Caki2 (cell line): ENCODE results near the gene PKD2. TPM values are rescaled to one million over a fixed set of nuclear protein-coding genes. Genes with fewer than 3 reads are reported as not detected.
A peak's percentile ranks its signal among the peaks of the same experiment; 100 is the strongest.
"Not testable (repeated sequence)": the region's sequence is repeated elsewhere in the genome, so short reads cannot be mapped to it uniquely, and the experiment has no call there.

Experiments used
- DNase-seq: peaks from one replicate; pipeline ENCODE4 v3.0.0-alpha.2; 2015; ENCODE audit warnings: low read depth
- in situ Hi-C: cut with HindIII; loops from 2 replicates; pipeline ENCODE4 v1.10.0; 2016; ENCODE audit warnings: low sequenced_read_pairs, low pct_unique_long_range_greater_than_20kb, mixed read lengths
- total RNA-seq: library from RNA; depleted of rRNA; stranded (reverse); fragments of >200 nt; shearing (Covaris generic); gene quantifications from 2 replicates; pipeline ENCODE4 v1.2.3, GENCODE V29; 2014; ENCODE audit warnings: low replicate concordance

PKD2 gene
- total RNA-seq, 1 experiment from 2014 or later = 38.8 TPM

DNA sequence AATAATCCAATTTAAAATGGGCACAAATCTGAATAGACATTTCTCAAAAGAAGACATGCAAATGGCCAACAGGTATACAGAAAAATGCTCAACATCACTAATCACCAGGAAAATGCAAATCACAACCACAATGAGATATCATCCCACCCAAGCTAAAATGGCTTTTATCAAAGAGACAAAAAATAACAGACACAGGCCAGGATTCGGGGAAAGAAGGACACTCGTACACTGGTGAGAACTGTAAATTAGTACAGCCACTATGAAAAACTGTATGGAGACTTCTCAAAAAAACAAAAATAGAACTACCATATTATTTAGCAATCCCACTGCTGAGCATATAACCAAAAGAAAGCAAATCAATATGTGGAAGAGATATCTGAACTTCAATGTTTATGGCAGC is 23.4 kb upstream of the PKD2 start:
- peak; percentile 74 for DNase-seq
- in situ Hi-C loops = no loop called here

DNA sequence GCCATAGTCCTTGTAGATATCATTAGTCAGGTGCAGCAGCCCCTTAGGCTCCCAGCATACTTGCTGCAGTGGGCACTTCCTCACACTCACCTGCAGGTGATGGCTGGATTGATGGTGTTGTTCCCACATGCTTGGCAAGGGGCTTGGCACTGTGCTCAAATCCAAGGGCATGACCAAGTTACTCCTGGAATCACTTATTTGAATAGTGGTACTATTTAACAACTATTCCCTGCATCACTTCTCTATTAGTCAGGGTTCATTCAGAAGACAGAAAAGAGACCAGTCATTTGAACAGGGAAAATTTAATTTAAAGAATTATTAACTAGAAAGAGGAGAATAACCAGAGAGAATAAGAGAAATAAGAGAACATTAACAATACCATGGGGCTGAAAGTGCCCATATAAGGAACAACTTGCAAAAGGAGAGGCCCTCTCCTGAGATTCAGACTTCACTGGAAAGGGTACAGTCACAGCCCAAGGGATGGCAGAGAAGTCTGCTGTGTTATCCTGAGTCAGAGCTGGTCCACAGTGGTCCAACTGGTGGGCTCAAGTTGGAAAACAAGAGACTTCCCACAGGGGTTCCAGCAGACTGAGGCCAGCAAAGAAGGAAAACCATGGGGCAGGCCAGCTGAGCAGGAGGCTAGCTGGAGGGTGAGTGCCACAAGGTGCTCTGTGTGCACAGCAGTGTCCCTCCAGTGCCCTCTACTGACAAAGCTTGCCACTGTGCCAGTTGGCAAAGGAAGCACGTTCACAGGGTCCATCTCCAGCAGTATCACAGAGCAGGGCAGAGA is 22.1 kb upstream of the PKD2 start:
- in situ Hi-C loops = no loop called here

DNA sequence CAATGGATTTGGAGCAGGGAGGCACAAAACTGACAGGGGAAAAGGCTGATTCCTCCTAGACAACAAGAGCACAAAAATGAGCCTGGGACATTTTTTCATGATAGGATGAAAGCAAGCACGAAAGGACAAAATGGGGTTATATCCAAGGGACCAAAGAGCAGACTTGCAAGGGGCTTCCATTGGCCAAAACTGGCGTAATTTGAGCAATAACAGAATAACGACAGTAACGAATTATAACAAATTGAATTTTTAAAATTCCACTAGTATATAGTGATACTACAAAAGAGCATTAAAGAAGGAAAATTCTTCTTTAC is 21.6 kb upstream of the PKD2 start:
- no peak for DNase-seq
- in situ Hi-C loops = no loop called here

More for the DNA sequence above, 22.1 kb upstream of the PKD2 start:
- DNase-seq = peak; percentile 96

DNA sequence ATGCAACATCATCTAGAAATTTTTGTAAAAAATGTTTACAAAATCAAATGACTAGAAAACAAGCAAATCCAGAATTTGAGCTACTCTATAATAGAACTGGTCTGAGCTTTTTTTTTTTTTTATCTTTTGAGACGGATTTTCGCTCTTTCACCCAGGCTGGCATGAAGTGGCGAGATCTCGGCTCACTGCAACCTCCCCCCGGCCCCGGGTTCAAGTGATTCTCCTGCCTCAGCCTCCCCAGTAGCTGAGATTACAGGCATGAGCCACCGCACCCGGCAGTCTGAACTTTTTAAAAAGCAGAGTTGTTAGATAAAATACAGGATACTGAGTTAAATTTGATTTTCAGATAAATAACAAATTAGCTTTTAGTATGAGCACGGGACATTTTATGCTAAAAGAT is 20.9 kb upstream of the PKD2 start:
- no peak for DNase-seq
- in situ Hi-C loops = no loop called here

DNA sequence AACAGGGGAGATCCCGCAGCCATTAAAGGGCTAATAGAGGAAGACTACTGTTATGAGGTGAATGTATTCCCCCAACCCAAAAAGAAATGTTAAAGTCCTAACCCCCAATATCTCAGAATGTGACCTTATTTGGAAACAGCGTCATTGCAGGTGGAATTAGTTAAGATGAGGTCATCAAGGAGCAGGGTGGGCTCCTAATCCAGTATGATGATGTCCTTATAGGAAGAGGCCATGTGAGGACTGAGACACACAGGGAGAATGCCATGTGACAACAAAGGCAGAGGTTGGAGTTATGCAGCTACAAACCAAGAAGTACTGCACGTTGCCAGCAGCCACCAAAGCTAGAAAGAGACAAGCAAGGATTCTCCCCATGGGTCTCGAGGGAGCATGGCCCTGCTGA is 17.7 kb upstream of the PKD2 start:
- in situ Hi-C loops = no loop called here
- no peak for DNase-seq

DNA sequence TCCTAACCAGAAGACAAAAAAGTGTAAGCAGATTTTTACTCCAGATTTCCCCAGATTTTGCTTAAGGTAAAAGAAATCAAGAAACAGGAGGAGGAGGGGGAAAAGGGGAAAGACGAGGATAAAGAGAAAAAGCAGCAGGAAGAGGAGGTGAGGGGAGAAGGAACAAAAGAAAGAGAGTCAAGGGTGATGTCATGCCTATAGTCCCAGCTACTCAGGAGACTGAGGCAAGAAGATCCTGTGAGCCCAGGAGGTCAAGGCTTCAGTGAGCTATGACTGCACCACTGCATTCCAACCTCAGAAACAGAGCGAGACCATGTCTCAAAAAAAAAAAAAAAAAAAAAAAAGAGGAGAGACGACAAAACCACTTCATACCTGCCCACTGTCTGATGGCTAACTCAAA is 12.0 kb upstream of the PKD2 start:
- no peak for DNase-seq
- in situ Hi-C loops = no loop called here

DNA sequence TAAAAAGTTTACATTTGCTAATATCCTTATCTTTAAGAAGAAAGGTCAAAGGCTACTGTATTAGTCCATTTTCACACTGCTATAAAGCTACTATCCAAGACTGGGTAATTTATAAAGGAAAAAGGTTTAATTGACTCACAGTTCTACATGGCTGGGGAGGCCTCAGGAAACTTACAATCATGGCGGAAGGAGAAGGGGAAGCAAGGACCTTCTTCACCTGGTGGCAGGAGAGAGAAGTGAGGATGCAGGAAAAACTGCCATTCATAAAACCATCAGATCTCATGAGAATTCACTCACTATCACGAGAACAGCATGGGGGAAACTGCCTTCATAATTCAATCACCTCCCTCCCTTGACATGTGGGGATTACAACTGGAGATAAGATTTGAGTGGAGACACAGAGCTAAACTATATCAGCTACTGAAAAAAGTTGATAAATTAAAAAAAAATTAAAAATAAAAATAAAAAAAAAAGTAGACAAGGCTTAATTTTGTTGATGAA is 8.2 kb upstream of the PKD2 start:
- DNase-seq, in situ Hi-C loops: not testable (repeated sequence)

DNA sequence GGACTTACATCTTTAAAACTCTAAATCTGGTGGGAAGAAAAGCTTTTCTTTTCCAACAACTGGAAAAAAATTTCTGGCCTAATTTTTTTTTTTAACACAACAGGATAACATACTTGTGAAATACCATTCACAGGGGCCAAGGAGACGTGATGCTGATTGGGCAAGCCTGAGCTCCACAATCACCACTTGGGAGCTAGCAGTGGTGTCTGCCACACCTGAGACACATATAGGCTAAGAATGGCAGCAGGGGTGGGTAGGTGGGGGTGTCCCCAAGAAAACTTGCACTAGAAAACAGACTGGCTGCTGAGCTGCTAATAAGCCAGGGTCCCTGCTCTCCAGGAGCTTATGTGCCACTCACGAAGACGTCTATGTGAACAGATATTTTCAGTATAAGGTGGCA is 5.6 kb upstream of the PKD2 start:
- no peak for DNase-seq
- in situ Hi-C loops = no loop called here

DNA sequence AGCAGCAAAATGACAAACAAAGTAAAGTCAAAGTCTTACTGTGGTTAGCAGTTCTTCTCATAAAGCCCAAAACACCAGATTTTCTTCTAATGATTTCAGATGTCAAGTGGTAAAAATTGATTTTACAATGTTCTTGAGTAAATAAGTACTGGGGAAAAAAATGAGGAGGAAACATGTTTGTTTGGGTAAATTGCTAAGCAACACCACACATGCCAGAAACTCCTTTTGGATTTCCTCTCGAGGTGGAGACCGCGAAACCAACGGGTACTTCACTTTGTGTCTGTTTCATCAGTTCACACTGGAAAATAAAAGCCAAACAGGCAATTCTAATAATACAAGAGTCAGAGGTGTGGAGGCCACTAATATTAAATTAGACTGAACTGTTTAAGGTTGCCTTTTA is 4.6 kb upstream of the PKD2 start:
- in situ Hi-C loops = no loop called here
- DNase-seq = no peak

DNA sequence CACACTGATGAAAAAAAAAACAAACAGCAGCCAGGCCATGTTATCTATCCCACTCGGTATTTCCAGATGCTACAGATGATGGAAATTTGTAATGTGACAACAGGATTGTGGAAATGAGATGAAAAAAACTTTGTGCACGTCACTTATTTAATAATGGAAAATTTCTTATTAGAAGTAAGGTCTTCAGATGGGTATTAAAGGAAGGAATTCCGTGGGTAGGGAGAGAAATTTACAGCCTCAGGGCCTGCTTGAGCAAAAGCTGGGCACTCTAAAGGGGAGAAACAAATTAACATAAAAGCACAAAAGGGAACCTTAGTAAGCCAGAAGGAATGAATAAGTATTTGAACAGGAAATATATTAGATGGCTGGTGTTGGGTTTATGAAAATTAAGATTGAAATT is 4.2 kb upstream of the PKD2 start:
- in situ Hi-C loops = no loop called here
- no peak for DNase-seq

DNA sequence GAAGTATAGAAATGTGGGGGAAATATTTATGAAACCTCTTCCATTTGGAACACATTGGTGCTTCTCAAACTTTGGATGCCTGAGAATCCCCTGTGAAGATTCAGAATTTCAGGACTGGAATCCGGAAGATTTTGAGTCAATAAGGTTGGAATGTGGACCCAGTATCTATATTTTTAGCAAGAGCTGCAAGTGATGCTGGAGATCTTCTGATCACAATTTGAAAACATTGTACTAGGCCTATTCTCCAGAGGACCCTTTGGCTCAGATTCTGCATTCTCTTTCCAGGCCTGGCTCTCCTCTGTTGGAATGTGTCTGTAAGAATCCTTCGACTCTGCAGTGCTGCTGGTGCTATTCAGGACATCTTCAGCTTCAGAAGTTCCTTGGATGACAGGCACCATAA is 2.4 kb upstream of the PKD2 start:
- no peak for DNase-seq
- in situ Hi-C loops = no loop called here

DNA sequence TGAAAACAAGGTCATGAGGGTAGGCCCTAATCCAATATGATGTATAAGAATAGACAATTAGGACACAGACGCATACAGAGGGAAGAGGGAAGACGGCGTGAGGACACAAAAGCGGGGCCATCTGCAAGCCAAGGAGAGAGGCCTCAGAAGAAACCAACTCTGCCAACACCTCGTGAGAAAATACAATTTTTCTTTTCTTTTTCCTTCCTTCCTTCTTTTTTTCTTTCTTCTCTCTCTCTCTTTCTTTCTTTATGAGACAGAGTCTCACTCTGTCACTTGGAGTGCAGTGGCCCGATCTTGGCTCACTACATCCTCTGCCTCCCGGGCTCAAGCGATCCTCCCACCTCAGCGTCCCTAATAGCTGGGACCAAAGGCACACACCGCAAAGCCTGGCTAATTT is 1.5 kb upstream of the PKD2 start:
- in situ Hi-C loops = no loop called here
- no peak for DNase-seq

DNA sequence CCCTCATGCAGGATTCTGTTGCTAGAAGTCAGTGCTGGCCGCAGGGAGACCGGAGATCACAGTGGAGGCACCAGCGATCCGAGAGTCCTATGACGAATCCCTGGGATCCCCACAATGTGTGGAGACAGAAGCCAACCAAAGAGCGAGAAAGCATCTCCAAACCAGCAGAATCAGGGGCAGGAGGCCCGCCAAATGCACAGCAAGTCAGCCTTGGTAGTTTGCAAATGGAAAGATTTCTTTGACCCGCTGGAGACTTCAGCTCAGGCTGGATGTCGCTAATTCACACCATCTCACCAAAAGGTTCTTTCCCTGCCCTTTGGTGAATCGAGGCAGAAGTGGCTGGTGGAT is 505 bp upstream of the PKD2 start:
- DNase-seq = no peak
- in situ Hi-C loops = no loop called here

DNA sequence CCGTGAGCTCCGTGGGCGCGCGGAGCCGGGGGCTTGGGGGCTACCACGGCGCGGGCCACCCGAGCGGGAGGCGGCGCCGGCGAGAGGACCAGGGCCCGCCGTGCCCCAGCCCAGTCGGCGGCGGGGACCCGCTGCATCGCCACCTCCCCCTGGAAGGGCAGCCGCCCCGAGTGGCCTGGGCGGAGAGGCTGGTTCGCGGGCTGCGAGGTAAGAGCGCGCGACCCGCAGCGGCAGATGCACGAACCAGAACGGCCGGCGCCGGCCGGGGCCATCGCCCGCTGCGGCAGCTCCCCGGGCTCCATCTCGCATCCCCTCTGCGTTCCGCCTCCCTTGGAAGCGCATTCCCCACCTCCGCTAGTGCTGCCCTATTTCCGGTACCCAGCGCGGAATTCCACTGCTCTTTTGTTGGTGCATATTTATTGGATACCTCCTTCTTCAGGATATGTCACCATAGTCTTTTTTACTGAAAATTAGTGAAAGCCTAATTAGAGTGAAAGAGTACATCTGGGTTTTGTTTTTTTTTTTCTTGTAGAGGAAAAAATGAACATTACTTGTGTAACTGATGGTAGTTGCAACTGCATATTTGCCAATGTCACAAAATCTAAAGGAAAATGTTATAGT is 797 bp downstream of the PKD2 start:
- in situ Hi-C loops = no loop called here

DNA sequence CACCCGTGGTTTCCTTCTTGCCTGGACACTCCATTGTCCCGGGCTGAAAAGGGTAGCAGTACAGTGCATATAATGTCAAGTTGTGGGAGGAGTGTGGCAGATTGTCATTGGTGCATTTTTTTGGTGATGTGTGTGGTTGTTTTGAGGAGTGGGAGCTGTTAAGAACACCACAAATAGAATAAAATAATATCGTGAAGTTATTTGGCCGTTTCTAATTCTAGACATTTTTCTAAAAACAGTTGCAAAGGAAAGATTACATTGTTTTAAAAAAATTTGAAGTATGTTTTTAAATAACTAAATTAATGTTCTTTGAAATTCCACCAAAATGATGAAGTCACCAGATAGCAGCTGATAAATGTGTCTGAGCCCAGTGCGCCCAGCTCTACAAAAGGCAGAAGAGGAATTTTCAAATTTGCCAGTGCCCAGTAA is 1.3 kb downstream of the PKD2 start:
- in situ Hi-C loops = no loop called here

More for the DNA sequence above, 797 bp downstream of the PKD2 start:
- peak; percentile 41 for DNase-seq

DNA sequence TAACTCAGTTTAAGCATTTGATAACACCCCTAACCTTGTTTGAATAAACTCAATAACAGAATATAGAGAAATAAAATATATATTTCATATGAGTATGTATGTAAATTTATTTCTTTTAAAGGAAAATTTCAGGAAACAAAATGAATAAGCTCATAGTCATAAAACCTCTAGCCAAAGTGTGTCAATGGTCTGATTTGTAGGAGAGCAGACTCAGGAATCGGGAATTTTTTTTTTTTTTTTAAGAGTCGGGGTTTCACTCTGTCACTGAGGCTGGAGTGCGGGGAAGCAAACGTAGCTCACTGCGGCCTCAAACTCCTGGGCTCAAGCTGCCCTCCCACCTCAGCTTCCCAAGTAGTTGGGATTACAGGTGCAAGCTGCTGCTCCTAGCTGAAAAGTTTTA is 2.4 kb downstream of the PKD2 start:
- in situ Hi-C loops = no loop called here
- no peak for DNase-seq

More for the DNA sequence above, 1.3 kb downstream of the PKD2 start:
- DNase-seq = no peak

DNA sequence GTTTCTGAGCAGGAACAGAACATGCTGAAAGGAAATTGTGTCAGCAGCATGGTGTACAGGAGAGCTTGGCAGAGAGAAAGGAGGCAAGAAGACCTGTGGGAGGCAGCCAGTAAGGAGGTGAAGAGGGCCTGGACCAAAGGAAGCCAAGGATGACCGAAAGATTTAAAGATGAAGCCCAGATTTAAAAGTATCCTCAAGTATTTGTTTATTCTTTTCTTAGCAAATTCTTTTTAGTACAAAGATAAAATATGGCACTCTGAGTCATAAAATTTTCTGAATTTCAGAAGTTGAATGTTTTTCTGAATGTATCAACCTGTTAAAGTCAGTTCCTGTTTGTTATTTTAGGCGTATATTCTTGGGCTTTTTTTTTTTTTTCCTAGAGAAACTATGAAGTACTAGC is 3.5 kb downstream of the PKD2 start:
- DNase-seq = no peak
- in situ Hi-C loops = no loop called here

DNA sequence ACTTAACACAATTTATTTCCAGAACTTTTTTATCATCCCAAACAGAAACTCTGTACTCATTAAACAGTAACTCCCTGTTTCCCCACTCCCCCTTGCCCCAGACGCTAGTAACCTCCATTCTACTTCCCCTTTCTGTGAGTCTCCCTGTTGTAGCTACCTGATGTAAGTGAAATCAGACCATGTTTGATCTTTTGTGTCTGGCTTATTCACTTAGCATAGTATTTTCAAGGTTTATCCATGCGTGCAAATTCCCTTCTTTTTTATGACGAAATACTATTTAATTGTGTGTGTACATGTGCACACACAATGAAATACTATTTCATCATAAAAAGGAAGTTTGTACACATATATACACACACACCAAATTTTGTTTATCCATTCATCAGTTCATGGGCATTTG is 5.2 kb downstream of the PKD2 start:
- DNase-seq = no peak
- in situ Hi-C loops = no loop called here

DNA sequence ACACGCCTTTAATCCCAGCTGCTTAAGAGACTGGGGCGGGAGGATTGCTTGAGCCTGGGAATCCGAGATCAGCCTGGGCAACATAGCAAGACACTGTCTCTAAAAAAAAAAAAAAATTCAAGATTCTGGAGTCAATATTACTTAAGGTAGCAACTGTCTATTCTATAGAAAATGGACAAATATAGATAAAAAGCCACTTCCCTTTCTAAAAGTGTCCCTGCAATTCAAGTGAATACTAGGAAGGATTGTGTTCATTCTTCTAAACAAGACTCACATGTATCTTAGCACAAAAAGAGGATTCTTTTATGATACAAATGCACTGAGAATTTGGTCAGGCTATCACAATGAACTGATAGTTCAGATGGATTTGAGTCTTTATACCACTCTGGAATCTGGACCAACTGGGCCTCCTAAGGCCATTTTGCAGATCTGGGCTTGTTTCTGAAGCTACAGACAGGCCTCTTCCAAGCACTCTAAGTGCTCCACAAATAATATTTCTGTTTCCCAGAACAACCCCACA is 7.0 kb downstream of the PKD2 start:
- in situ Hi-C loops = no loop called here
- DNase-seq = no peak
